Thymus (tissue), 11 donors: ENCODE measurements around the gene MND1. TPM values are rescaled to one million over a fixed set of nuclear protein-coding genes. Genes with fewer than 3 reads are reported as not detected.
"Not testable (repeated sequence)": the region's sequence is repeated elsewhere in the genome, so short reads cannot be mapped to it uniquely, and the experiment has no call there.

Experiments used
- DNase-seq, 9 donors: peaks; one replicate each; pipeline ENCODE4 v3.0.0-alpha.2; 2013; ENCODE audit warnings: low spot score in 9 of 9, low read depth in 6 of 9, missing footprints in 1 of 9
- H3K27ac ChIP-seq, 2 donors: one replicate each; pipeline ENCODE4 v1.5.1; 2013; ENCODE audit warnings: control low read depth in 1 of 2, low read depth in 1 of 2, low read length in 1 of 2, mild to moderate bottlenecking in 1 of 2, moderate library complexity in 1 of 2
- H3K27me3 ChIP-seq, 2 donors: one replicate each; pipeline ENCODE4 v1.5.1; 2013; ENCODE audit warnings: low read length in 1 of 2; ENCODE audit not compliant: control insufficient read depth in 2 of 2, insufficient read depth in 1 of 2
- H3K36me3 ChIP-seq, 2 donors: one replicate each; pipeline ENCODE4 v1.5.1; 2013; ENCODE audit warnings: low read length in 1 of 2, mild to moderate bottlenecking in 1 of 2, moderate library complexity in 1 of 2; ENCODE audit not compliant: control insufficient read depth in 2 of 2, insufficient read depth in 2 of 2
- H3K4me1 ChIP-seq, 2 donors: one replicate each; pipeline ENCODE4 v1.5.1; 2013; ENCODE audit warnings: low read length in 2 of 2; ENCODE audit not compliant: control insufficient read depth in 2 of 2, insufficient read depth in 2 of 2
- H3K4me3 ChIP-seq, 2 donors: one replicate each; pipeline ENCODE4 v1.5.1; 2013; ENCODE audit warnings: low read length in 2 of 2, control low read depth in 1 of 2, mild to moderate bottlenecking in 1 of 2
- H3K9me3 ChIP-seq, 2 donors: one replicate each; pipeline ENCODE4 v1.5.1; 2013; ENCODE audit warnings: low read length in 1 of 2, mild to moderate bottlenecking in 1 of 2; ENCODE audit not compliant: control insufficient read depth in 2 of 2, insufficient read depth in 1 of 2
- whole genome bisulfite sequencing: extraction: QIAGEN DNeasy Blood & Tissue Kit; methylation state at CpG from one replicate; pipeline ENCODE4 v1.1.7; 2013; 5-methylcytosine and 5-hydroxymethylcytosine counted together
- polyA plus RNA-seq: library from polyadenylated mRNA; stranded (reverse); fragments of 200-250 nt; gene quantifications from one replicate; pipeline ENCODE4 v1.2.3, GENCODE V29; 2013
- total RNA-seq: library from RNA; stranded (reverse); fragments of 120-200 nt; gene quantifications from one replicate; pipeline ENCODE4 v1.2.4, GENCODE V29; 2013
- donor health status: healthy.

The MND1 gene
- total and polyA plus RNA-seq, 2 donors: 13.2 to 32.7 TPM

GRCh38 chr4:153402366-153402765 lies 57.9 kb downstream of the MND1 start:
- no peak overlapping the region for H3K27ac ChIP-seq
- peaks cover 13 to 36% of the 10 kb centered on the region in 2 donors for H3K36me3 ChIP-seq
- peaks cover 4 to 6% of the 10 kb centered on the region in 2 donors for H3K4me1 ChIP-seq
- H3K27me3 ChIP-seq: no peaks in the 10 kb centered on the region
- DNase-seq: no peak
- H3K4me3 ChIP-seq: no peak overlapping the region
- 98% methylated on average over 2 of the region's 2 CpGs for WGBS
- H3K9me3 ChIP-seq: peaks cover 0 to 6% of the 10 kb centered on the region in 2 donors

DNA sequence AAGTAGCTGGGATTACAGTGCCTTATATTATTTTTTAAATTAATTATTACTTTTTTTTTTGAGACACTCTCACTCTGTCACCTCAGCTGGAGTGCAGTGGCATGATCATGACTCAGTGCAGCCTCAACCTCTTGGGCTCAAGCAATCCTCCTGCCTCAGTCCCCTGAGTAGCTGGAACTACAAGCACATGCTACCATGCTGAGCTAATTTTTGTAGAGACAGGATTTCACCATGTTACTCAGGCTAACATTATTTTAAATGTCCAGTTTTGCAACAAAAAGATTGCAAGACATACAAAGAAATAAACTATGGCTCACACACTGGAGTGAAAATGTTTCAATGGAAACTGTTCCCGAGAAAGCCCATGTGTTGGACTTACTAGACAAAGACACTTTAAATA lies 59.2 kb downstream of the MND1 start:
- WGBS: 100% methylated on average over 1 of the region's 1 CpG
- Histone ChIP-seq H3K4me1 (peaks cover 0 to 3% of the 10 kb centered on the region in 2 donors), H3K9me3 (peaks cover 0 to 6% of the 10 kb centered on the region in 2 donors), H3K27ac (no peak overlapping the region), H3K4me3 (no peak overlapping the region), H3K36me3 (peaks cover 13 to 36% of the 10 kb centered on the region in 2 donors), H3K27me3 (no peaks in the 10 kb centered on the region)
- no peak for DNase-seq

GRCh38 chr4:153407906-153408305 lies 63.4 kb downstream of the MND1 start:
- H3K9me3 ChIP-seq: peaks cover 0 to 6% of the 10 kb centered on the region in 2 donors
- H3K4me1 ChIP-seq: no peaks in the 10 kb centered on the region
- no peaks in the 10 kb centered on the region for H3K27me3 ChIP-seq
- no peak overlapping the region for H3K4me3 ChIP-seq
- peaks cover 13 to 22% of the 10 kb centered on the region in 2 donors for H3K36me3 ChIP-seq
- WGBS: over 99% methylated on average over 3 of the region's 3 CpGs
- DNase-seq: no peak
- H3K27ac ChIP-seq: no peak overlapping the region

DNA sequence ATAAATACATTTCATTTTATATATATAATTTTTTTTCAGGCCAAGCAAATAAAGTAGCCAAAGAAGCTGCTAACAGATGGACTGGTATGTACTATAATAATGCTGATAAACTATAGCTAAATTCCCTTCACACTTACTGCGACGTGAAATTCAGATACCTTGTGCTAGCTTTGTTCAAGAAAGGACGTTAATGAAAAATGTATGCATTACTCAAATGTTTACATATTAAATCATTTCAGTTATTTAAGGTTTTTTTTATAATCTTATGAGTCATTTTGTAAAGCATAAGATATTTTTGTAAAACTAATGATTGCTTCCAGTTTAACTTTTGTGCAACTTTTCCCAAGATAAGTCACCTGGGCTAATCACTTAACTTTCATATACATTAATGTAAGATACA lies 64.4 kb downstream of the MND1 start:
- no peaks in the 10 kb centered on the region for H3K27me3 ChIP-seq
- no peak for DNase-seq
- peaks cover 0 to 6% of the 10 kb centered on the region in 2 donors for H3K9me3 ChIP-seq
- no peaks in the 10 kb centered on the region for H3K4me1 ChIP-seq
- no peak overlapping the region for H3K4me3 ChIP-seq
- H3K27ac ChIP-seq: no peak overlapping the region
- peaks cover 9 to 26% of the 10 kb centered on the region in 2 donors for H3K36me3 ChIP-seq
- 99% methylated on average over 3 of the region's 3 CpGs for WGBS

GRCh38 chr4:153409412-153409811 lies 64.9 kb downstream of the MND1 start:
- no peaks in the 10 kb centered on the region for H3K27me3 ChIP-seq
- no peak overlapping the region for H3K27ac ChIP-seq
- peaks cover 0 to 6% of the 10 kb centered on the region in 2 donors for H3K9me3 ChIP-seq
- no peak for DNase-seq
- H3K36me3 ChIP-seq: peaks cover 9 to 27% of the 10 kb centered on the region in 2 donors
- H3K4me3 ChIP-seq: no peak overlapping the region
- no peaks in the 10 kb centered on the region for H3K4me1 ChIP-seq
- WGBS: 96% methylated on average over 2 of the region's 2 CpGs

DNA sequence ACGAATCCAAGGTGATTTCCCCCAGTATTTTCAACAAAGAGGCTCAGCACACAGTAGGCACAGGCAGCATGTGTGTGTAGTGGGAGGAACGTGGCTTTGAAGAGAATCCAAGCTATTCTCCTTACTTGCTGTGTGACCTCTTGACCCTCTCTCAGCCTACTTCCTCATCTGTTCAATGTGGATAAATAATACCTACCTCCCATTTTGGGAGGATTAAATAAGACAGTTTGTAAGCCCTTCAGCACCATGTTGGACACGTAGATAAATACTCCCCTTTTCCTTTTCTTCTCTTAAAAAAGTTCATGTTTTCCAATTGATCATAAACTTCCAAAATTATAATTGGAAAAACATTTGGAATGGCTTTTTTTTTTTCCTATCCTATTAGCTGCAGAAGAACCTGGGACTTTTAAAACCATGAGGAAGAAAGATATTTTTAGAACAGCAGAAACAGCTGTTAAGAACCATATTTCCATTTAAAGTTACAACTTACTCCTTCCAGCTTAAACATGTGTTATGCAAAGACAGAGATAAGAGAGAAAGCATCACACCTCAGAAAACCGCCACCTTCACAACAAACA lies 65.5 kb downstream of the MND1 start:
- no peaks in the 10 kb centered on the region for H3K27me3 ChIP-seq
- DNase-seq: no peak
- H3K4me3 ChIP-seq: no peak overlapping the region
- H3K27ac ChIP-seq: no peak overlapping the region
- no peaks in the 10 kb centered on the region for H3K4me1 ChIP-seq
- H3K9me3 ChIP-seq: peaks cover 0 to 6% of the 10 kb centered on the region in 2 donors
- WGBS: 96% methylated on average over 4 of the region's 4 CpGs
- peaks cover 9 to 22% of the 10 kb centered on the region in 2 donors for H3K36me3 ChIP-seq

- Histone ChIP-seq H3K9me3 (no peaks in the 10 kb centered on the region), H3K4me3 (no peak overlapping the region), H3K4me1 (no peaks in the 10 kb centered on the region), H3K36me3 (peaks cover 0 to 17% of the 10 kb centered on the region in 2 donors), H3K27me3 (no peaks in the 10 kb centered on the region), H3K27ac (no peak overlapping the region)
- DNase-seq: no peak
Measured at GRCh38 chr4:153413842-153414241, 69.4 kb downstream of the MND1 start.

DNA sequence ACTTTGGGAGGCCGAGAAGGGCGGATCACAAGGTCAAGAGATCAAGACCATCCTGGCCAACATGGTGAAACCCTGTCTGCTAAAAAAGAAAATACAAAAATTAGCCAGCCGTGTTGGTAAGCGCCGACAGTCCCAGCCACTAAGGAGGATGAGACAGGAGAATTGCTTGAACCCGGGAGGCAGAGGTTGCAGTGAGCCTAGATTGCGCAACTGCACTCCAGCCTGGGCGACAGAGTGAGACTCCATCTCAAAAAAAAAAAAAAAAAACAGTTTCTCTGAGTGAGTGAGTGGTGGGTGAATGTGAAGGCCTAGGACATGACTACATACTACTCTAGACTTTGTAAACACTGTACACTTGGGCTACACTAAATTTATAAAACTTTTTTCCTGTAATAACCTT lies 72.0 kb downstream of the MND1 start:
- 80% methylated on average over 8 of the region's 8 CpGs for WGBS

GRCh38 chr4:153418121-153418520 lies 73.6 kb downstream of the MND1 start:
- no peak overlapping the region for H3K27ac ChIP-seq
- 98% methylated on average over 7 of the region's 7 CpGs for WGBS
- H3K4me3 ChIP-seq: no peak overlapping the region
- no peak for DNase-seq
- H3K4me1 ChIP-seq: no peaks in the 10 kb centered on the region
- H3K27me3 ChIP-seq: no peaks in the 10 kb centered on the region
- peaks cover 0 to 17% of the 10 kb centered on the region in 2 donors for H3K36me3 ChIP-seq
- no peaks in the 10 kb centered on the region for H3K9me3 ChIP-seq

More for the DNA sequence above, 72.0 kb downstream of the MND1 start:
- peaks cover 0 to 17% of the 10 kb centered on the region in 2 donors for H3K36me3 ChIP-seq
- H3K4me3 ChIP-seq, H3K27ac ChIP-seq, H3K9me3 ChIP-seq, DNase-seq, H3K27me3 ChIP-seq, H3K4me1 ChIP-seq: not testable (repeated sequence)
